WTC11 (cell line): ENCODE results near the gene UNC119B. TPM values are rescaled to one million over a fixed set of nuclear protein-coding genes. Genes with fewer than 3 reads are reported as not detected.

Experiments used
- ATAC-seq: fragments of 200-7000 bp; cut with Tn5 transposase; 2 replicates; pipeline ENCODE4 v1.10.0; 2021; ENCODE audit warnings: mild to moderate bottlenecking, moderate library complexity
- CTCF ChIA-PET: fragments of 300-600 bp; sonication (Branson Sonifier 250); formaldehyde crosslinking; loops from one replicate; lab custom pipeline; 2021; ENCODE audit warnings: antibody characterized with exemption; lab: Charles Lee
- POLR2A ChIA-PET: fragments of 350-600 bp; sonication (Branson Sonifier 250); formaldehyde crosslinking; loops from one replicate; lab custom pipeline; 2021; ENCODE audit warnings: antibody characterized with exemption; lab: Charles Lee
- DNase-seq: peaks from one replicate; pipeline ENCODE4 v3.0.0; 2021; ENCODE audit warnings: low spot score
- H3K27ac Mint-ChIP-seq: 2 replicates; pipeline ENCODE4 v1.8.0; 2021; ENCODE audit warnings: mixed read lengths
- H3K27me3 Mint-ChIP-seq: 2 replicates; pipeline ENCODE4 v1.8.0; 2021; ENCODE audit warnings: low read depth, mild to moderate bottlenecking, moderate library complexity, mixed read lengths
- H3K36me3 Mint-ChIP-seq: 2 replicates; pipeline ENCODE4 v1.8.0; 2021; ENCODE audit warnings: mixed read lengths
- H3K4me1 Mint-ChIP-seq: 2 replicates; pipeline ENCODE4 v1.8.0; 2022; ENCODE audit warnings: mixed read lengths
- H3K4me3 Mint-ChIP-seq: 2 replicates; pipeline ENCODE4 v1.8.0; 2021; ENCODE audit warnings: mild to moderate bottlenecking, moderate library complexity, mixed read lengths
- H3K9me3 Mint-ChIP-seq: 2 replicates; pipeline ENCODE4 v1.8.0; 2021; ENCODE audit warnings: mixed read lengths
- ATF6 ChIP-seq: sonication (generic); formaldehyde crosslinking; IDR thresholded peaks from 2 replicates; pipeline ENCODE4 v1.8.1; 2023; ENCODE audit warnings: mild to moderate bottlenecking, missing genetic modification reagents
- CBFB ChIP-seq: sonication (generic); formaldehyde crosslinking; IDR thresholded peaks from 2 replicates; pipeline ENCODE4 v1.8.1; 2022; ENCODE audit warnings: mild to moderate bottlenecking, low read depth, missing genetic modification reagents
- CREM ChIP-seq: sonication (generic); formaldehyde crosslinking; IDR thresholded peaks from 2 replicates; pipeline ENCODE4 v1.8.1; 2022; ENCODE audit warnings: mild to moderate bottlenecking, missing genetic modification reagents, moderate library complexity
- FOXJ3 ChIP-seq: sonication (generic); formaldehyde crosslinking; IDR thresholded peaks from 2 replicates; pipeline ENCODE4 v1.9.0; 2021; ENCODE audit warnings: missing genetic modification reagents, mild to moderate bottlenecking, borderline replicate concordance
- FOXP4 ChIP-seq: sonication (generic); formaldehyde crosslinking; IDR thresholded peaks from 2 replicates; pipeline ENCODE4 v1.8.0; 2022; ENCODE audit warnings: mild to moderate bottlenecking, missing genetic modification reagents
- JAZF1 ChIP-seq: fragments of 250-450 bp; sonication (Bioruptor Pico); IDR thresholded peaks from 2 replicates; pipeline ENCODE4 v1.9.0; 2021; ENCODE audit warnings: moderate library complexity, mild to moderate bottlenecking, inconsistent platforms
- NFE2L1 ChIP-seq: sonication (generic); formaldehyde crosslinking; IDR thresholded peaks from 2 replicates; pipeline ENCODE4 v1.8.1; 2023; ENCODE audit warnings: missing genetic modification reagents
- ZBTB21 ChIP-seq: sonication (generic); formaldehyde crosslinking; IDR thresholded peaks from 2 replicates; pipeline ENCODE4 v1.8.1; 2023; ENCODE audit warnings: mild to moderate bottlenecking, missing genetic modification reagents, borderline replicate concordance
- ZMAT4 ChIP-seq: fragments of 250-450 bp; sonication (Bioruptor Pico); IDR thresholded peaks from 2 replicates; pipeline ENCODE4 v1.9.0; 2021; ENCODE audit warnings: mild to moderate bottlenecking
- ZNF121 ChIP-seq: sonication (generic); formaldehyde crosslinking; IDR thresholded peaks from 2 replicates; pipeline ENCODE4 v1.8.0; 2023; ENCODE audit warnings: missing genetic modification reagents
- ZNF317 ChIP-seq: sonication (generic); formaldehyde crosslinking; IDR thresholded peaks from 2 replicates; pipeline ENCODE4 v1.8.1; 2023; ENCODE audit warnings: low read depth, mild to moderate bottlenecking, moderate library complexity, missing genetic modification reagents, borderline replicate concordance
- total RNA-seq: library from RNA; stranded (reverse); gene quantifications from 3 replicates; pipeline ENCODE4 v1.2.3, GENCODE V29; 2021
- TF ChIP-seq, protein P1 (sequence below): sonication (generic); formaldehyde crosslinking; IDR thresholded peaks from 2 replicates; pipeline ENCODE4 v1.8.0; 2022; ENCODE audit warnings: mild to moderate bottlenecking, missing genetic modification reagents
- TF ChIP-seq, protein P2 (sequence below): sonication (generic); formaldehyde crosslinking; IDR thresholded peaks from 2 replicates; pipeline ENCODE4 v1.8.0; 2022; ENCODE audit warnings: mild to moderate bottlenecking, missing genetic modification reagents

Gene UNC119B
- total RNA-seq, 1 experiment from 2014 or later = 53.3 TPM

DNA sequence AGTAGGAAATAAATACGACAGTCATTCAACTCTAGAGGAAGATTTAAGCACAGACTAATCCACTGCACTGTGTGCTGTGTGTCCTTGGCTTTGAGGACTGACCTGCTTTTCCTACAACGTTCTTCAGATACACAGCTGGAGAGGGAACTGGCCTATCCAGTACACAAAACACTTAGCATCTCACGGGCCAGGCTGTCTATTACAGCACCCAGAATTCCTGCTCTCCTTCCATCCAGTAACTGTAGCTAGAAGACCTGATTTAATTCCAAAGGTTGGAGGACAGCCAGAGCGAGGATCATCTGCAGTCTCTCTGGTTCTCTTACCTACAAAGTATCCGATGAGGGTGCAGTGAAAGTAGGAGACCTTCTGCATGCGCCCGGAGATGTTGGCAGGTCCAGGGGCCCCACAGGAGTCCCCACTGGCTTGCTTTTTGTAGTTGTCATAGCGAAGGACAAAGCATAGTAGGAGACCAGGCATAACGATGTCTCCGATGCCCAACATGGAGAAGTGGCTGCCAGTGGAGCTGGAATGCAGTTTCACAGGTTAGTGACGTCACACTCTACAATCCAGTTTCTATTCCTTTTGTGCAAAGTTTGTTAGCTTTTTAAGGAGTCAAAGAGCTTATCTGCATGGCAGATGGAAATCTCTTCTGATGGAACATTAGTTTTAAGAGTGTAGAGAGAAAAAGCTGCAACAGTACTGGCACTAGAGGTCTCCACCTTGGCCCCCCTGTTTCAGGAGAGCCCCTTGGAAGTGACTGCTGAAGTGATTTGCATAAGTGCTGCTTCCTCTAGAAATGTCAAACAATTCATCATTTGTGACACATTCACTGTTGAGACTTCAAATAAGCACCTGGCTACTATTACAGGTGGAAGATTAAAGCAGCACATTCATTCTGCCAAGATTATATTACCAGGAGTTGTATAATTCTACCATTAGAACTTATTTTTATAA lies 57.1 kb downstream of the UNC119B start:
- Mint-ChIP-seq H3K27me3 (no peaks in the 10 kb centered on the region), H3K36me3 (peaks cover 38% of the 10 kb centered on the region), H3K4me3 (no peak overlapping the region), H3K9me3 (no peaks in the 10 kb centered on the region), H3K27ac (no peak overlapping the region), H3K4me1 (peaks cover 5% of the 10 kb centered on the region; the same call in 1 of the 2 replicates)
- ATAC-seq (no peak), DNase-seq (no peak)
- ChIA-PET POLR2A (no interaction called here), CTCF (interaction anchor here (0.5 to 1.0 kb wide), 2 partner anchors 178 to 205 kb away, joined by 3 read pairs; no protein-coding TSS in a partner anchor)
- no peak for TF ChIP-seq CREM (CRISPR knock-in tag)
- no peak for TF ChIP-seq JAZF1 (CRISPR knock-in tag)
- no peak for TF ChIP-seq ZBTB21 (CRISPR knock-in tag)
- TF ChIP-seq CBFB (CRISPR knock-in tag) = no peak
- TF ChIP-seq, protein P1, sequence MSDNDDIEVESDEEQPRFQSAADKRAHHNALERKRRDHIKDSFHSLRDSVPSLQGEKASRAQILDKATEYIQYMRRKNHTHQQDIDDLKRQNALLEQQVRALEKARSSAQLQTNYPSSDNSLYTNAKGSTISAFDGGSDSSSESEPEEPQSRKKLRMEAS (CRISPR knock-in tag) = no peak
- TF ChIP-seq ZNF317 (CRISPR knock-in tag) = no peak
- no peak for TF ChIP-seq ATF6 (CRISPR knock-in tag)
- no peak for TF ChIP-seq FOXJ3 (CRISPR knock-in tag)
- TF ChIP-seq, protein P2, sequence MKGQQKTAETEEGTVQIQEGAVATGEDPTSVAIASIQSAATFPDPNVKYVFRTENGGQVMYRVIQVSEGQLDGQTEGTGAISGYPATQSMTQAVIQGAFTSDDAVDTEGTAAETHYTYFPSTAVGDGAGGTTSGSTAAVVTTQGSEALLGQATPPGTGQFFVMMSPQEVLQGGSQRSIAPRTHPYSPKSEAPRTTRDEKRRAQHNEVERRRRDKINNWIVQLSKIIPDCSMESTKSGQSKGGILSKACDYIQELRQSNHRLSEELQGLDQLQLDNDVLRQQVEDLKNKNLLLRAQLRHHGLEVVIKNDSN = no peak
- no peak for TF ChIP-seq NFE2L1 (CRISPR knock-in tag)

DNA sequence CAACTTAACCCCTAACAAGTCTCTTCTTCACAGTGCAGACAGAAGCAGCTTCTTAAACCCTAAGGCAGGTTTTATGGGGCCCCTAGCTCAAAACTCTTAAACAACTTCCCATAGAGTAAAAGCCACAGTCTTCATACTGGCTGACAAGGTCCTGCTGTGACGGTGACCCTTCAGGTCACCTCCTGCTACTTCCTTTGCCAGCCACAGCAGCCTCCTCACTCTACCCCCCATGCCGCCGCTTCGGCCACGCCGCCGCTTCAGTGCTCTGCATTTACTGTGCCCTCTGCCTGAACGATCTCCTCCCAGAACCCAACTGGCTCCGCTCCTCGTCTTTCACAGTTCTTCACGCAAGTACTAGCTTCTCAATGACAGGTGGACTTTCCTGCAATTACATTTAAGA lies 60.8 kb downstream of the UNC119B start:
- Mint-ChIP-seq H3K4me3 (no peak overlapping the region), H3K4me1 (peaks cover 12% of the 10 kb centered on the region), H3K9me3 (no peaks in the 10 kb centered on the region), H3K27me3 (no peaks in the 10 kb centered on the region), H3K36me3 (peaks cover 26% of the 10 kb centered on the region), H3K27ac (no peak overlapping the region)
- ChIA-PET CTCF (no interaction called here), POLR2A (no interaction called here)
- ATAC-seq (no peak), DNase-seq (no peak)
- TF ChIP-seq ZNF121 (CRISPR knock-in tag) = no peak
- TF ChIP-seq, protein P1 (CRISPR knock-in tag) = no peak
- no peak for TF ChIP-seq FOXP4 (CRISPR knock-in tag)
- no peak for TF ChIP-seq ZMAT4 (CRISPR knock-in tag)

Other genes starting within 250 kb of the UNC119B start
- 274 to 286 TPM (median 276 TPM) in 3 replicates for gene SRSF9, start 240.7 kb upstream of the UNC119B start, total RNA-seq
- 327 to 470 TPM (median 463 TPM) in 3 replicates for gene DYNLL1, start 214.3 kb upstream of the UNC119B start, total RNA-seq
- 35.1 to 44.9 TPM (median 44.5 TPM) in 3 replicates for gene COQ5, start 181.3 kb upstream of the UNC119B start, total RNA-seq
- 151 to 160 TPM (median 155 TPM) in 3 replicates for gene RNF10, start 176.1 kb upstream of the UNC119B start, total RNA-seq
- 53.9 to 57.7 TPM (median 54.7 TPM) in 3 replicates for gene POP5, start 129.1 kb upstream of the UNC119B start, total RNA-seq
- gene CABP1, start 69.8 kb upstream of the UNC119B start, total RNA-seq = 10.1 to 14.1 TPM (median 10.7 TPM) in 3 replicates
- 221 to 278 TPM (median 253 TPM) in 3 replicates for gene MLEC, start 23.3 kb upstream of the UNC119B start, total RNA-seq
- 11.0 to 12.6 TPM (median 11.6 TPM) in 3 replicates for gene ACADS, start 15.4 kb downstream of the UNC119B start, total RNA-seq
- gene SPPL3, start 193.9 kb downstream of the UNC119B start, total RNA-seq = 32.5 to 35.5 TPM (median 33.8 TPM) in 3 replicates